ENCODE results near the gene FRMD4B.
"Not testable (repeated sequence)": the region's sequence is repeated elsewhere in the genome, so short reads cannot be mapped to it uniquely, and the experiment has no call there.

Gene FRMD4B

GRCh38 chr3:69338911-69339310, 47.0 kb downstream of the FRMD4B start:
- in situ Hi-C loops (cut with MboI; ENCODE audit: low sequenced_read_pairs): no loop called here
- no peak for DNase-seq (ENCODE audit: low spot score in 2 of 2)
- Histone ChIP-seq H3K4me1 (peaks cover 10% of the 10 kb centered on the region), H3K9me3 (no peaks in the 10 kb centered on the region), H3K27me3 (ENCODE audit: low read depth) (no peaks in the 10 kb centered on the region), H3K4me3 (no peak overlapping the region), H3K36me3 (replicated peaks) (no peaks in the 10 kb centered on the region)

- no peaks in the 10 kb centered on the region for H3K4me1 ChIP-seq
- H3K4me3 ChIP-seq: no peak overlapping the region
- no peak for DNase-seq (ENCODE audit: low spot score in 2 of 2)
- in situ Hi-C loops (cut with MboI; ENCODE audit: low sequenced_read_pairs): no loop called here
- no peaks in the 10 kb centered on the region for H3K9me3 ChIP-seq
- no peaks in the 10 kb centered on the region for H3K27me3 ChIP-seq (ENCODE audit: low read depth)
- no peaks in the 10 kb centered on the region for H3K36me3 ChIP-seq (replicated peaks)
Measured at GRCh38 chr3:69332934-69333333, 53.0 kb downstream of the FRMD4B start.

GRCh38 chr3:69330891-69331400, 54.9 kb downstream of the FRMD4B start:
- Histone ChIP-seq H3K27me3 (ENCODE audit: low read depth) (no peaks in the 10 kb centered on the region), H3K4me1 (no peaks in the 10 kb centered on the region), H3K9me3 (no peaks in the 10 kb centered on the region), H3K36me3 (replicated peaks) (no peaks in the 10 kb centered on the region), H3K4me3 (no peak overlapping the region)
- in situ Hi-C loops (cut with MboI; ENCODE audit: low sequenced_read_pairs): no loop called here
- DNase-seq (ENCODE audit: low spot score in 2 of 2): no peak

- DNase-seq (ENCODE audit: low spot score in 2 of 2): no peak
- H3K27me3 ChIP-seq (ENCODE audit: low read depth): no peaks in the 10 kb centered on the region
Measured at GRCh38 chr3:69329892-69330291, 56.0 kb downstream of the FRMD4B start.

GRCh38 chr3:69328963-69329302, 57.0 kb downstream of the FRMD4B start:
- DNase-seq (ENCODE audit: low spot score in 2 of 2): no peak
- H3K9me3 ChIP-seq: no peaks in the 10 kb centered on the region
- no peaks in the 10 kb centered on the region for H3K4me1 ChIP-seq
- no peaks in the 10 kb centered on the region for H3K36me3 ChIP-seq (replicated peaks)
- in situ Hi-C loops (cut with MboI; ENCODE audit: low sequenced_read_pairs): no loop called here
- H3K27me3 ChIP-seq (ENCODE audit: low read depth): no peaks in the 10 kb centered on the region
- no peak overlapping the region for H3K4me3 ChIP-seq

More at GRCh38 chr3:69329892-69330291, 56.0 kb downstream of the FRMD4B start:
- no peaks in the 10 kb centered on the region for H3K9me3 ChIP-seq
- in situ Hi-C loops (cut with MboI; ENCODE audit: low sequenced_read_pairs): no loop called here
- no peaks in the 10 kb centered on the region for H3K4me1 ChIP-seq
- H3K4me3 ChIP-seq: no peak overlapping the region
- H3K36me3 ChIP-seq (replicated peaks): no peaks in the 10 kb centered on the region

GRCh38 chr3:69328103-69328962, 57.6 kb downstream of the FRMD4B start:
- H3K9me3 ChIP-seq: no peaks in the 10 kb centered on the region
- no peak overlapping the region for H3K4me3 ChIP-seq
- in situ Hi-C loops (cut with MboI; ENCODE audit: low sequenced_read_pairs): no loop called here
- DNase-seq (ENCODE audit: low spot score in 2 of 2): no peak
- no peaks in the 10 kb centered on the region for H3K4me1 ChIP-seq
- H3K27me3 ChIP-seq (ENCODE audit: low read depth): no peaks in the 10 kb centered on the region
- no peaks in the 10 kb centered on the region for H3K36me3 ChIP-seq (replicated peaks)

- Histone ChIP-seq H3K4me3 (no peak overlapping the region), H3K27me3 (ENCODE audit: low read depth) (no peaks in the 10 kb centered on the region), H3K4me1 (peaks cover 3% of the 10 kb centered on the region), H3K36me3 (replicated peaks) (no peaks in the 10 kb centered on the region), H3K9me3 (no peaks in the 10 kb centered on the region)
- no peak for DNase-seq (ENCODE audit: low spot score in 2 of 2)
- in situ Hi-C loops (cut with MboI; ENCODE audit: low sequenced_read_pairs): no loop called here
Measured at GRCh38 chr3:69326855-69327300, 59.0 kb downstream of the FRMD4B start.

- in situ Hi-C loops (cut with MboI; ENCODE audit: low sequenced_read_pairs): no loop called here
- no peaks in the 10 kb centered on the region for H3K27me3 ChIP-seq (ENCODE audit: low read depth)
- no peaks in the 10 kb centered on the region for H3K9me3 ChIP-seq
- H3K36me3 ChIP-seq (replicated peaks): no peaks in the 10 kb centered on the region
- no peak for DNase-seq (ENCODE audit: low spot score in 2 of 2)
- peaks cover 3% of the 10 kb centered on the region for H3K4me1 ChIP-seq
- H3K4me3 ChIP-seq: no peak overlapping the region
Measured at GRCh38 chr3:69325151-69325550, 60.7 kb downstream of the FRMD4B start.

GRCh38 chr3:69324362-69325025, 61.4 kb downstream of the FRMD4B start:
- no peak overlapping the region for H3K4me3 ChIP-seq
- no peaks in the 10 kb centered on the region for H3K36me3 ChIP-seq (replicated peaks)
- peak; percentile 33 to 59 for DNase-seq (ENCODE audit: low spot score in 2 of 2)
- peaks cover 3% of the 10 kb centered on the region for H3K4me1 ChIP-seq
- no peaks in the 10 kb centered on the region for H3K27me3 ChIP-seq (ENCODE audit: low read depth)
- no peaks in the 10 kb centered on the region for H3K9me3 ChIP-seq
- in situ Hi-C loops (cut with MboI; ENCODE audit: low sequenced_read_pairs): loop anchor here (5.0 to 25.0 kb wide), 2 partner anchors 348 to 613 kb away; no protein-coding TSS in a partner anchor

- Histone ChIP-seq H3K36me3 (replicated peaks) (no peaks in the 10 kb centered on the region), H3K9me3 (no peaks in the 10 kb centered on the region), H3K27me3 (ENCODE audit: low read depth) (no peaks in the 10 kb centered on the region), H3K4me3 (no peak overlapping the region), H3K4me1 (peaks cover 3% of the 10 kb centered on the region)
- in situ Hi-C loops (cut with MboI; ENCODE audit: low sequenced_read_pairs): loop anchor here (5.0 to 25.0 kb wide), 2 partner anchors 348 to 613 kb away; no protein-coding TSS in a partner anchor
- no peak for DNase-seq (ENCODE audit: low spot score in 2 of 2)
Measured at GRCh38 chr3:69323941-69324340, 61.9 kb downstream of the FRMD4B start.

GRCh38 chr3:69322512-69322911, 63.4 kb downstream of the FRMD4B start:
- H3K36me3 ChIP-seq (replicated peaks); H3K4me1 ChIP-seq; DNase-seq (ENCODE audit: low spot score in 2 of 2); H3K4me3 ChIP-seq; H3K9me3 ChIP-seq; H3K27me3 ChIP-seq (ENCODE audit: low read depth): not testable (repeated sequence)
- in situ Hi-C loops (cut with MboI; ENCODE audit: low sequenced_read_pairs): loop anchor here (5.0 to 25.0 kb wide), 2 partner anchors 350 to 615 kb away; no protein-coding TSS in a partner anchor

- peaks cover 3% of the 10 kb centered on the region for H3K4me1 ChIP-seq
- H3K36me3 ChIP-seq (replicated peaks): no peaks in the 10 kb centered on the region
- DNase-seq (ENCODE audit: low spot score in 2 of 2): no peak
- no peaks in the 10 kb centered on the region for H3K9me3 ChIP-seq
- in situ Hi-C loops (cut with MboI; ENCODE audit: low sequenced_read_pairs): loop anchor here (5.0 to 25.0 kb wide), 2 partner anchors 350 to 615 kb away; no protein-coding TSS in a partner anchor
- no peaks in the 10 kb centered on the region for H3K27me3 ChIP-seq (ENCODE audit: low read depth)
- H3K4me3 ChIP-seq: no peak overlapping the region
Measured at GRCh38 chr3:69322158-69322509, 63.8 kb downstream of the FRMD4B start.

GRCh38 chr3:69321301-69322157, 64.4 kb downstream of the FRMD4B start:
- no peaks in the 10 kb centered on the region for H3K36me3 ChIP-seq (replicated peaks)
- in situ Hi-C loops (cut with MboI; ENCODE audit: low sequenced_read_pairs): loop anchor here (5.0 to 25.0 kb wide), 2 partner anchors 351 to 616 kb away; no protein-coding TSS in a partner anchor

More at GRCh38 chr3:69321301-69322157, 64.4 kb downstream of the FRMD4B start:
- no peak for DNase-seq (ENCODE audit: low spot score in 2 of 2)
- Histone ChIP-seq H3K4me1 (peaks cover 3% of the 10 kb centered on the region), H3K9me3 (no peaks in the 10 kb centered on the region), H3K4me3 (no peak overlapping the region), H3K27me3 (ENCODE audit: low read depth) (no peaks in the 10 kb centered on the region)

All from HAP-1 (cell line).